HG03095 (cell line): ENCODE measurements around the gene PRPF40B.
"Not testable (repeated sequence)": the region's sequence is repeated elsewhere in the genome, so short reads cannot be mapped to it uniquely, and the experiment has no call there.

Source experiments
- ATAC-seq: cut with Tn5 transposase; IDR thresholded peaks from one replicate; pipeline ENCODE4 v1.9.1; 2021; ENCODE audit warnings: moderate library complexity; ENCODE audit not compliant: unreplicated experiment

Gene PRPF40B

DNA sequence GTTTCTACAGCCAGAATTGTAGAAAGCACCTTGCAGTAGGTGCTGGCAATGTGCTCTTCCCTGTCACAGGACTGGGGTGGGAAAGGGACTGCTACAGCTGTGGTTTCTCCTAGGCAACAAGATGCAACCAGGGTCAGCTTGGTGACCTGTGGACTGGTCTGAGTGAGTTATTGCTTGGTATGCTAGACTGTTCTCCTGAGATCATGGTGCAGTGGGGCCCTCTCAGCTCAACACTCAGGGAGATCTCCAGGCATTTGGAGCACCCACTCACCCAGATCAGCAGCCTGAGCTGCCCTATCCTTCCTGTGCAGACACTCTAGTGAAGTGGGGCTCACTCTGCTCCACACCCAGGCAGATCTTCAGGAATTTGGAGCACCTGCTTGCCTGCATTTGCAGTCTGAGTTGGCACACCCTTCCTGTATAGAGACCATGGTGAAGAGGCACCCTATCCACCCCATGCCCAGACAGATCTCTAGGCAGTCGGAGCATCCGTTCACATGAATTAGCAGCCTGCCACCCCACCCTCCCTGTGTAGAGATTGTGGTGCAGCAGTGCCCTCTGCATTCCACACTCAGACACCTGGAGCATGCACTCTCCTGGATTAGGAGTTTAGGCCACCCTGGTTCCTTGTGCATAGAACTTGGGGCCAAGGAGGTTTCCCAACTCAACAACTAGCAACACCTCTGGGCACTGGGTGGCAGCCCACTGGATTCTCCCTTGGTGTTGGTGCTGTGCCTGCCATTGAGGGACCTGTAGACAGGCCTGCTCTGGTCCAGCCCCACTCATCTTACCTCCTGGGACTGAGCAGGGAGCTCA lies 14.1 kb upstream of the PRPF40B start:
- no peak for ATAC-seq

DNA sequence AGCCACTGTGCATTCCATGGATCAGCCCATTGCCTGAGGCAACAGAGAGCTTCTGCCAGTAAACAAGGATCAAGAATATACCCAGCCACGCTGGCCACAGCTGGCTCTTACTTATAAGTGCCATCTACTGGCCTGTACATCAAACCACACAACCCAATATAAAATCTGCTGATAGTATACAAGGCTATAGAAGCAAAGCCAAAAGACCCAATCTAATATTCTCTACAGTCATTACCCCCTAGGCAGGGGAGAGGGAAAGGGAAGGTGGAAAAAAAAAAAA lies 13.5 kb upstream of the PRPF40B start:
- no peak for ATAC-seq

DNA sequence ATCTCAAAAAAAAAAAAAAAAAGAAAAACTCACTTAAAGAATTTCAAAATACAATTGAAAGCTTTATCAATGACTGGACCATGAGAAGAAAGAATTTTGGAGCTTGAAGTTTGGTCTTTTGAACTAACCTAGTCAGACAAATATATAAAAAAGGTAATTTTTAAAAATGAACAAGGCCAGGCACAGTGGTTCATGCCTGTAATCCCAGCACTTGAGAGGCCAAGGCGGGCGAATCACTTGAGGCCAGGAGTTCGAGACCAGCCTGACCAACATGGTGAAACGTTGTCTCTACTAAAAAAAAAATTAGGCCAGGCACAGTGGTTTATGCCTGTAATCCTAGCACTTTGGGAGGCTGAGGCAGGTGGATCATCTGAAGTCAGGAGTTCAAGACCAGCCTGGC lies 12.6 kb upstream of the PRPF40B start:
- not testable (repeated sequence) for ATAC-seq

DNA sequence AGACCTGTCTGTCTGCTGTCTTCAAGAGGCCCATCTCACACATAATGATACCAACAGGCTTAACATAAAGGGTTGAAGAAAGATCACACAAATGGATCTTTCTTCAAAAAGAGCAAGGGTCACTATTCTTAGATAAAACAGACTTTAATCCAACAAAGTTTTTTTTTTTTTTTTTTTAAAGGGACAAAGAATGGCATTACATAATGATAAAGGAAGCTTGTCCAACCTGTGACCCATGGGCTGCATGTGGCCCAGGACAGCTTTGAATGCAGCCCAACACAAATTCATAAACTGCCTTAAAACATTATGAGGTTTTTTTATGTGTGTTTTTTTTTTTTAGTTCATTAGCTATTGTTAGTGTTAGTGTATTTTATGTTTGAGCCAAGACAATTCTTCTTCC lies 11.2 kb upstream of the PRPF40B start:
- ATAC-seq, result no peak

DNA sequence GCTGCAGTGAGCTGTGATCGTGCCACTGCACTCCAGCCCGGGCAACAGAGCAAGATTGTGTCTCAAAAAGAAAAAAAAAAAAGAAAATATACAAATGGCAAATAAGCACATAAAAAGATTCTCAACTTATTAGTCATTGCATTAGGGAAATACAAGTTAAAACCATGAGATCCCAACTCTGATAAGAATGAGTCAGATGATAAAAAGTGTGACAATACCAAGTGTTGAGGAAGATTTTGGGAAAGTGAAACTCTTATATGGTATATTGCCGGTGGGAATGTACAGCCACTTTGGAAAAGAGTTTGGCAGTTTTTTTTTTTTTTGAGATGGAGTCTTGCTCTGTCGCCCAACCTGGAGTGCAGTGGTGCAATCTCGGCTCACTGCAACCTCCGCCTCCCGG lies 7.6 kb upstream of the PRPF40B start:
- ATAC-seq, result no peak

DNA sequence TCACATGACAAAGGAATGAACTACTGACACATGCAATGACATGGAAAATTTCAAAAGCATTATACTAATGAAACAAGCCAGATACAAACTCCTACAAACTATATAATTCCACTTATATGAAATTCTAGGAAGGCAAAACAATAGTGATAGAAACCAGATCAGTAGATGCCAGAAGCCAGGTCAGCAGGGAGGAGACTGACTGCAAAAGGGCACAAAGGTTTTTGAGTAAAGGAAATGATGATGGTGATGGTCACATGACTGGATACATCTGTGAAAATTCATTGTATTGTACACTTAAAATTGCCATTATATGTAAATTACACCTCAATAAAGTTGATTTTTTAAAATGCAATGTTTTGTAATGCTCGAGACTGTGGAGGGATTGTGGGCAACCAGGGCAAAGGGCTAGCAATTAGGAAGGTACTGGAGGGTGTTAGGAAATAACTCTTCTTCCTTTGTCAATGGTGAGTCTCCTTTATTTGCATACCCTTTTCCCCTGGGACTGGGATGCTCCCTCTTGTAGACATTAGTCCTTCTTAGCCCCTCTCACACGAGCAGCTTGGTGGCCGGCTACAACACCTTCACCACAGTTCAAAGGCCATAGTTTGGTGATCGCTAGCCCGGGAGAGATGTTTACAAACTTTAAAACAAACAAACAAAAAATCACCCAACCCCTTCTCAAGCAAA lies 6.7 kb upstream of the PRPF40B start:
- ATAC-seq, result no peak

DNA sequence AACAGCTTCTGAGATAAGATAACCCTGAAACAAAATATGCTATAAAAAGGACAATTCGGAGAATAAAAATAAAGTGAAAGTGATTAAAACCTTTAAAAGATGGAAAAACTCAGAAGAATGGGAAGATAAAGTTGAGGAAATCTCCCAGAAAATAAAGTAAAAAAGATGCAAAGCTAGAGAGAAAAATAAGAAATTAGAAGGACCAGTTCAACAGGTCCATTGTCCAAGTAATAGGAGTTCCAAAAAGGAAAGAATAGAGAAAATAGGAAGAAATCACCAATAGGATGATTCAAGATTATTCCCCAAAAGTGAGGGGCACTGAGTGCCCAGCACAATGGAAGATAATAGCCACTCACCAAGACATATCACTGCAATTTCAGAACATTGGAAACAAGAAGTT lies 4.8 kb upstream of the PRPF40B start:
- ATAC-seq, result no peak

DNA sequence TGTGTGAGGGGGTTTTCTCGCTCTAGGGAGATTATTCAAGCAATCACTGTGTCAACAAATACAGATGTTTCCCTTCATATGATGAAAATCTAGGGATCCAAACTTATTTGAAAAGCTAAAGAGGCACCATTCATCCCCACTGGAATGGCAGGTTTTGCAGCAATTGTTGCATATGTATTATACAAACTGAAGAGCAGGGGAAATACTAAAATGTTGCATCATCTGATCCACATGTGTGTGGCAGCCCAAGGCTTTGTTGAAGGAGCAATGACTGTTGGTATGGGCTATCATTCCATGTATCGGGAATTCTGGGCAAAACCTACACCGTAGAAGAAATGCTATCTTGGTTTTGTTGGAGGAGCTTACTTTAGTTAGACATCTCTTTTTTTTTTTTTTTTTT lies 4.1 kb upstream of the PRPF40B start:
- ATAC-seq, result no peak

DNA sequence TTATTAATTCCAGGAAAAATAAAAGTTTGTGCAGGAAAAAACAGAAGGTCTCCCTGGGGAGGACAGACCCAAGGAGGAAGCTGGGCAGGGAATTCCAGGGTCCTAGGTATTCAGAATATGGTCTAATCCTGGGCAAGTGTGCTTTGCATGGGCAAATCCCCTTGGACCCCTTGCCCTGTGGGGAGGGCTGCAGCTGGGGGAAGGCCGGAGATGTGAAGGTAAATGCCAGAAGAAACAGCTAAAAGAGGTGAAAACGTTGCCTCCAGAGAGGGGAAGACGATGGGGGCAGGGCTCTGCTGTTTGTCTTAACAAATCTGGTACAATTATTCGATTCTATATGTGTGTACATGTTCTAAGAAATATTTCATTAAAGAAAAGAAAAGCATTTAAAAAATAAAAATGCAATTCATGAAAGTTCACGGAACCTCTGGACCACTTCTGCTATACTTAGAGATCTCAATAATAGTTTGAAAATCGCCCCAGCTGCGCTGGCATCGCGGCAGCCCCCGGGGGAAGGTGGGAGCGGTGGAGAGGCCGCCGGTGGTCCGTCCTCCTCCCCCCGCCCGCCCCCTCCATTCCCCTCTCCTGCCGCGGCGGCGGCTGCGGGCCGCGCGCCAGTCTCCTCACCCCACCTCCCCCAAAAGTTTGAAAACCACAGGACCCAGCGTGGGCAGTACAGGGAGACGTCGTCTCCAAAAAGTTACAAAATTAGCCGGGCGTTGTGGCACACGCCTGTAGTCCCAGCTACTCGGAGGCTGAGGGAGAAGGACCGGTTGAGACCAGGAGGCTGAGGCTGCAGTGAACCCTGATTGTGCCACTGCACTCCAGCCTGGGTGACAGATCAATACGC lies 1.5 kb upstream of the PRPF40B start:
- no peak for ATAC-seq

DNA sequence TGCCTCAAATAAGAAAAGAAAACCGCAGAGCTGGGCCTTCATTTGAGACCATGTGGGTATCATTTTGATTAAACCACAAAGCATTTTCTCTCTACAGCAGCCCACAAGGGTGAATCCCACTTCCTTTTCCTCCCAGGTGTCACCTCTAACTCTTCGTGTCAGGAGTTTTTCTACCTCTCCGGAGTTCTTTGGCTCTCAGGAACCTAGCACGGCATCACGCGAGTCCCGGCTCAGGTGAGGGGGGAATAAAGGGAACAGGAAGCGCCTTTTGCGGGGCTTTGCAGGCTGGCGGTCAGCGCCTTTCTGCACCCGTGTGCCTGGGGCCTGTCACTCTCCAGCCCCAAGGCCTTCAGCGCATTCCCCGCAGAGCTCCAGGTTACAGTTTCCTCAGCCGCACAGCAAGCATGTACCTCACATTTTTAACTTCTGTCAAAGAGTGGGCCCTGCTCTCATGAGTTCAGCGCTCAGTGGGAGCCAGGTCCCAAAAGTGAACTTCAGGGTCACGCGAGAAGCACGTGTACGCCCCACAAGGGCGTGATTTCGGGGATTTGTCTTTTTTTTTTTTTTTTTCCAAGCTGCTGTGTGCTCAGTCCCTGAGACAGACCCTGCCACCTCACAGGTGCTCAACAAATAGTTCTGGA lies 740 bp upstream of the PRPF40B start:
- ATAC-seq, result peak; percentile 21

DNA sequence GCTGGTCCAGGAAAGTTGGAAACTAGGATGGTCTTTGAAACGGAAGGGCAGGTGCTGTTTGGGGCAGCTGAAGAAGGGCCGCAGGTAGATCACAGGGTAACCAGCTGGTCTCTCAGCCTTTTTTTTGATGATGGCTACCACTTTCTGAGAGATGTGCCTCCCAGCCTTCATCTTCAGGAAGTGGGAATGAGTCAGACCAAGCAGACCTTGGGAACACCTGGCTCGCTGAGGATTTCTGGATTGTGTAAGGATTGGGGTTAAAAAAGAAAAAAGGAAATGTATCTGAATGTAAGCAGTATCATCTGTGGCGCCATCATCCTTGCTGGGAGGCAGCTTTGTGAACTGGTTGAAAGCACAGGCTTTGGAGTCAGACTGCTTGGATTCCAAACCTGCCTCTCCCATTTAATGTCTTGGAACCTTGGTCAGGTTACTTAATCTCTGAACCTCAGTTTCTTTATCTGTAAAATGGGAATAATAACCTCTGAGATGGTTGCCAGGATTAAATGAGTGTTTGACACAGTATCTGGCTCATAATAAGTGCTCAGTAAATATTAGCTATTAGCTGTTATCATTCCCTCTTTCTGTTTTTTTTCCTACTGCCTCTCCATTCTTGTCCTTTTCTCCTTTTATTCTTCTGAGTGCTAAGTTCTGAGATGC lies 1.7 kb downstream of the PRPF40B start:
- no peak for ATAC-seq

DNA sequence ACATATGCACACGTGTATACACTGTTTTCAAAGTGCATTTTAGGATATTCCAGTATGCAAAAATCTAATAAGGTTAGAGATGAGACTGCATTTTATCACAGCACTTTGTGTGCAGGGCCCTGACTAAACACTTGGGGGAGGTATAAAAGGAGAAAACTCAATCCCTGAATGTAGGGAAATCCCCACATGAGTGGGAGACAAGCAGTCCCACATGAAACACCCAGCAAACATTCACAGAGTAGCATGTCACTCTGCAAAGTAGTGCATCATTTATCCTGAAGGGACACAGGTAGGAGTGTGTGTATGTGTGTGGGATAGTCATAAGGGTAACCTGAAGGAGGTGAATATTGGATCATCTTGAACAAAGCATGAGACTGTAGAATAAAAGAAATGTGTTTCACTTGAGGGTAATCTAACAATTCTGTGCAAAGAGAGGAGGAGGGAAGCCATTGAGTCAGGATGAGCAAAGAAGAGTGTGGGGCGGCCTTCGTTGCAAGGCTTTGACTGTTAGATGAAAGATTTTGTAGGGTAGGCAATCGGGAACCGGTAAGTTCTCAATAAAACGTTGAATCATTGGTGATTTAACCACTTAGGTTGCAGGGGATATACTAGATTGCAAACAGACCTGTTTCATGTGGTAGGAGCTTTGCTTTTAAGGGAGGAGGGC lies 2.9 kb downstream of the PRPF40B start:
- no peak for ATAC-seq

DNA sequence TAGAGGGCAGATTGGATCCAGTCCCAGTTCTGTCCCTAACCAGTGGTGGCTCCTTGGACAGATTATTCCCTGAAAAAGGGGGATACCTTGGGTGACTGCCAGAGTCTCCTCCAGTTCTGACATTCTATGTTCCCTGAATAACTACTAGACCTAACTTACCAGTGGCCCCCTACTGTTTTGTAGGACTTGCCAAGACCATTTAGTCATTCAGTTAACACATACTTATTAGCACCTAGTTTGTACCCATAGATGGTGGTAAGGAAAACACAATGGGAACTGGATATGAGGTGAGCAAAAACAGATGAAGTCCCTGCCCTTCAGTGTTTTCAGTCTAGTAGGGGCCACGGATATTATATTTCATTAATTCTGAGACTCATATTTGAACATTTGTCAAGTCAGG lies 3.5 kb downstream of the PRPF40B start:
- no peak for ATAC-seq

DNA sequence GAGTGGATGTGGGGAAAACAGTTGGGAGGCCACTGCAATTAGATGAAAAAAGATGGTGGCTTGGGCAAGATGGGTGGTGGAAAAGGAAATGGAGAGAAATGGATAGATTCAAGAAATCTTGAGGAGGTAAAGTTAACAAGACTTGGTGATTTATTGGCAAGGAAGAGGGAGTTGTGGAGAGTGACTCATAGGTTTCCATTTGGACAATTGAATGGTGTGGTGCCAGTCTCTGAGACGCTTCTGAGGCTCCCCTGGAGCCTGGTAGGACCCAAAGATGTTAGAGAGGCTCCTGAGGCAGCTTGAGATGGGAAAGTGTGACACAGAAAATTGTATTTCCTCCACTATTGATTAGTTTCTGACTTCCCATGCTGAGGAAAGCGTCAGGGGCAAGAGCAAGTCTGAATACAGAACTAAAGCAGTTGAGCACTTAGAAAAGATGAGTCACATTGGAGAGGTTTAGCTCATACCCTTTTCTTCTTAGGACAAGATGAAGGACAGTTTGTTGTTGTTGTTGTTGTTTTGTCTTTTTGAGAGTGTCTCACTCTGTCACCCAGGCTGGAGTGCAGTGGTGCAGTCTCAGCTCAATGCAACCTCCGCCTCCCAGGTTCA lies 4.5 kb downstream of the PRPF40B start:
- no peak for ATAC-seq

DNA sequence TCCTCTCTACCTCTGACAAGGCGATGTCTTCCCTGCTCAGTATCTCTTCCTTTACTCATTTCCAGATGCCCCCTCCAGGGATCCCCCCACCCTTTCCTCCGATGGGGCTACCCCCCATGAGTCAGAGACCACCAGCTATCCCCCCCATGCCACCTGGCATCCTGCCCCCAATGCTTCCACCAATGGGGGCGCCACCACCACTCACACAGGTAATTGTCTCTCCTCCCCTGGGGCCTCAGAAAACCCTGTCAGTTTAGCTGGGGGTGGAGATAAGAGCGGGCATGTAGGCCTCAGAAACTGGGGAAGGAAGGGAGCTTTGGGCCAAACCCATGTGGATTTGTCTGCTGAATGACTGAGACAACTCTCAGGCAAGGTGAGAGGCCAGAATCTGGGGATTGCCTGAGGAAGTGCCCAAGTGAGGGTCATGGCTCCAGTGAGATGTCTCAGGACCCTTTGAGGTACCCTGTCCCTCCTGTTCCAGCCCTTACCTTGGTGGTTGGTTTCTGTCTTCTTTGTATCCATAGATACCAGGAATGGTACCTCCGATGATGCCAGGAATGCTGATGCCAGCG lies 8.1 kb downstream of the PRPF40B start:
- ATAC-seq, result no peak

DNA sequence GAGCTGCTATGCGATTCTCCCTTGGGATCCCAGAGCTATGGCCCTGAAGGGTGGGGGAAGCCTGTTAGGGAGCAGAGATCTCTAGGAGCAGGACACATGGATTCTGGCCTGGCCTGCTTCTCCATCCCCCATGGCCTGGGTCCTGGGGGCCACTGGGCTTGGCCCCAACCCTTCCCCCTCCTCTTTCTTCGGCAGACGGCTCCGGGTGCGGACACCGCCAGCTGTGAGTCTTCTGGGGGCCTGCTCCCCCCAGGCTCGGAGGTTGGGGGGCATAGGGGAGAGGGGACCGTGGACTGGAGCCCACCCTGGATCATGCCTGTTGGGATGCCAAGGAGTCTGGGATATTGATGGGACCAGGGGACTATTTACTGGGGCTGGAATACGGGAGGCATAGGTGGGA lies 9.0 kb downstream of the PRPF40B start:
- no peak for ATAC-seq

DNA sequence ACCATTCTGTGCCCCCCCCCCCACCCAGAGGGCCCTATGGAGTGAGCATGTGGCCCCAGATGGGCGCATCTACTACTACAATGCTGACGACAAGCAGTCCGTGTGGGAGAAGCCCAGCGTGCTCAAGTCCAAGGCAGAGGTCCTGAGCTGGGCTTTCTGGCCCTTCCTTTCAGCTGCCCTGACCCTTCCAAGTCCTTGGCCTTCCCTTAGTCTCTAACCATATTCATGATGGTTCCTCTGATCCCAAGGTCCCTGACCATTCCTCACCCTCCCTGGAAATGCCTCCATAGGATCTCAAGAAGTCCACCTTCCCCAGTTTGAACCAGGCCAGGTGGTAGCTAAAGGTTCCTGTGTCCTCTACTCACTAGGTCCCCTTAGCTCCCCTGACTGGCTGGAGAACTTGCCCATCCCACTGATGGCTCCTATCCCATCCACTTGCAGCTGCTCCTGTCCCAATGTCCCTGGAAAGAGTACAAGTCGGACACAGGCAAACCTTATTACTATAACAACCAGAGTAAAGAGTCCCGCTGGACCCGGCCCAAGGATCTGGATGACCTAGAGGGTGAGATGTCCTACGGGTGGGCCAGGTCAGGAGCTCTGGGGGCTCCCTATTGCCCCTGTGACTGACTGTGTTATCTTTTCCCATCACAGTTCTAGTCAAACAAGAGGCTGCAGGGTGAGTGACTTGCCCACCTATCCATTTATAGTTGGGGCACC lies 9.8 kb downstream of the PRPF40B start:
- no peak for ATAC-seq

DNA sequence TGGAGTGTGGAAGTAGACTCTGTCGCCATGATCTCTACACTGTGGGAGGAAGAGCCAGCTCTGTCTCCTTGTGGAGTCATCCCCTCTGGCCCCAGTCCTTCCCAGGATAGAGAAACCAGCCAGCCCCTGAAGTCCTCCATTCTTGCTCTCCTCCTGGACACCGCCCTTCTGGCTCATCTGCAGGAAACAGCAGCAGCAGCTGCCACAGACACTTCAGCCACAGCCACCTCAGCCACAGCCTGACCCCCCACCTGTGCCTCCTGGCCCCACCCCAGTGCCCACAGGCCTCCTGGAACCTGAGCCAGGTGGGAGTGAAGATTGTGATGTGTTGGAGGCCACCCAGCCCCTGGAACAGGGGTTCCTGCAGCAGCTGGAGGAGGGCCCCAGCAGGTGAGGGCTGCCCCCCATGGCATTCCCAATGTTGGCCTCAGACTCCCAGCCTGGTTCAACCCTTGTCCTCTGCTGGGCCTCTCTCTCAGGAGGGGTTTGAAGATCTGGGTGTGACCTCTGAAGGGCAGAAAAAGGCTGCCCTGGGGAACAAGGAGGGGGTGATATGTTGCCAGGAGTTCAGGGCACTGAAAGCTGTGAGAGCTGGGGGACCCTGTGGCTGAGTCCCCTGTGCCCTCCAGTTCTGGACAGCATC lies 10.5 kb downstream of the PRPF40B start:
- ATAC-seq, result no peak

DNA sequence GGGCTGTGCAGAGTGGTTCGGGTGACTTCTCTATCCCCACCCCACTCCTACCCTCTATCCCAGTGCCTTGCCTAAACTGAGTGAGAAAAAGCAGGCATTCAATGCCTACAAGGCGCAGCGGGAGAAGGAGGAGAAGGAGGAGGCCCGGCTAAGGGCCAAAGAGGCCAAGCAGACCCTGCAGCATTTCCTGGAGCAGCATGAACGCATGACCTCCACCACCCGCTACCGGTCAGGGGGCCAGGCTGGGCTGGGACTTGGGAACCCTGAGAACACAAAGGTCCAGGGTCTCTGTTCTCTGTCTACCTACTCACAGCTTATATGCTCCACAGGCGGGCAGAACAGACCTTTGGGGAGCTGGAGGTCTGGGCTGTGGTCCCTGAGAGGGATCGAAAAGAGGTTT lies 11.7 kb downstream of the PRPF40B start:
- no peak for ATAC-seq
